Measurements from ENCODE around the gene SPNS3. TPM values are rescaled to one million over a fixed set of nuclear protein-coding genes. Genes with fewer than 3 reads are reported as not detected.

Gene SPNS3
- total and polyA plus RNA-seq, 2 of the 8 experiments (the other 6 are each of a cell fraction or from before 2014, with no cell fraction given), result not detected

DNA sequence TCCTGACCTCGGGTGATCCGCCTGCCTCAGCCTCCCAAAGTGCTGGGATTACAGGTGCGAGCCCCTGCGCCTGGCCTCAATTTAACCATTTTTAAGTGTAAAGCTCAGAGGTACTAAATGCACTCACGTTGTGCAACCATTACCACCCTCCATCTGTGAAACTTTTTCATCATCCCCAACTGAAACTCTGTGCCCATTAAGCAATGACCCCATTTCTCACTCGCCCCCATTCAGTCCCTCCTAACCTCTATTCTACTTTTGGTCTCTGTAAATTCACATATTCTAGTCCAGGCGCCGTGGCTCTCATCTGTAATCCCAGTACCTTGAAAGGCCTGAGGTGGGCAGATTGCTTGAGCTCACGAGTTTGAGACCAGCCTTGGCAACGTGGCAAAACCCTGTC is 8.3 kb upstream of the SPNS3 start:
- Histone ChIP-seq H3K56ac (replicated peaks; ENCODE audit: insufficient read length, low read depth, low read length) (no peak overlapping the region), H3K4ac (replicated peaks; ENCODE audit: insufficient read length, low read depth, low read length) (no peak overlapping the region), H2AK5ac (ENCODE audit: low read depth, low read length) (no peak overlapping the region), H3K9me3 (ENCODE audit: insufficient read depth in 2 of 2, low read depth in 1 of 2, low read length in 1 of 2) (no peaks in the 10 kb centered on the region), H3K27me3 (replicated peaks in 1 of 4; ENCODE audit: control insufficient read depth in 3 of 4, extremely low read depth in 1 of 4, insufficient read depth in 3 of 4, low read length in 3 of 4) (no peaks in the 10 kb centered on the region; a peak in 1 of 7 replicates), H3K4me2 (ENCODE audit: insufficient read depth in 1 of 2, low read depth in 2 of 2, low read length in 2 of 2) (no peak overlapping the region), H3K23ac (ENCODE audit: insufficient read length) (no peak overlapping the region), H4K8ac (ENCODE audit: extremely low read depth, insufficient read depth, low read length) (no peak overlapping the region), H3K79me1 (ENCODE audit: low read depth, low read length) (no peaks in the 10 kb centered on the region), H3K14ac (ENCODE audit: insufficient read length) (no peak overlapping the region), H3K36me3 (ENCODE audit: control insufficient read depth in 2 of 4, insufficient read depth in 4 of 4, low read length in 3 of 4) (no peaks in the 10 kb centered on the region), H4K91ac (replicated peaks; ENCODE audit: insufficient read length, low read length) (no peak overlapping the region), H3K4me3 (ENCODE audit: extremely low read depth in 1 of 4, insufficient read depth in 2 of 4, low read depth in 3 of 4, low read length in 4 of 4) (no peak overlapping the region), H2BK12ac (ENCODE audit: low read depth, low read length) (no peak overlapping the region), H2AFZ (ENCODE audit: low read length) (no peak overlapping the region), H4K5ac (ENCODE audit: insufficient read length, low read depth, low read length) (no peak overlapping the region), H3K79me2 (ENCODE audit: control insufficient read depth in 1 of 2, insufficient read depth in 2 of 2, low read length in 2 of 2) (no peaks in the 10 kb centered on the region), H2BK15ac (ENCODE audit: low read length) (no peak overlapping the region), H3K23me2 (ENCODE audit: low read depth, low read length) (no peaks in the 10 kb centered on the region), H4K20me1 (replicated peaks in 1 of 2; ENCODE audit: control insufficient read depth in 1 of 2, insufficient read depth in 2 of 2, low read length in 2 of 2) (no peaks in the 10 kb centered on the region), H3K27ac (ENCODE audit: low read depth, low read length) (no peak overlapping the region), H3K9ac (replicated peaks in 1 of 4; ENCODE audit: extremely low read depth in 1 of 4, low read depth in 3 of 4, low read length in 3 of 4) (no peak overlapping the region), H3K18ac (ENCODE audit: extremely low read depth, low read length) (no peak overlapping the region), H3K4me1 (replicated peaks in 1 of 4; ENCODE audit: control insufficient read depth in 3 of 4, insufficient read depth in 4 of 4, low read length in 3 of 4) (no peaks in the 10 kb centered on the region), H2BK5ac (ENCODE audit: low read depth, low read length) (no peak overlapping the region), H2BK20ac (ENCODE audit: low read length) (no peak overlapping the region), H2BK120ac (replicated peaks; ENCODE audit: low read depth, low read length) (no peak overlapping the region)
- 77% methylated on average over 10 of the region's 10 CpGs; no CpG with 5 or more reads in 1 of the 2 experiments for WGBS, 2 experiments (ENCODE audit: extremely low coverage in 1 of 2, insufficient coverage in 1 of 2, insufficient read length in 1 of 2, insufficient replicate concordance in 2 of 2, low coverage in 1 of 2, low lambda C conversion rate in 2 of 2, missing lambda C conversion rate in 1 of 2)
- no peak for TF ChIP-seq CREB1 (IDR thresholded peaks at IDR 0.05)
- TF ChIP-seq KDM1A (IDR thresholded peaks at IDR 0.05; ENCODE audit: borderline replicate concordance, low read length), result no peak
- TF ChIP-seq, protein P1, sequence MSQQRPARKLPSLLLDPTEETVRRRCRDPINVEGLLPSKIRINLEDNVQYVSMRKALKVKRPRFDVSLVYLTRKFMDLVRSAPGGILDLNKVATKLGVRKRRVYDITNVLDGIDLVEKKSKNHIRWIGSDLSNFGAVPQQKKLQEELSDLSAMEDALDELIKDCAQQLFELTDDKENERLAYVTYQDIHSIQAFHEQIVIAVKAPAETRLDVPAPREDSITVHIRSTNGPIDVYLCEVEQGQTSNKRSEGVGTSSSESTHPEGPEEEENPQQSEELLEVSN (IDR thresholded peaks at IDR 0.05), result no peak
- TF ChIP-seq ZNF274 (IDR thresholded peaks at IDR 0.05; ENCODE audit: borderline replicate concordance, extremely low read depth, low read length), result no peak
- TF ChIP-seq, protein P2, sequence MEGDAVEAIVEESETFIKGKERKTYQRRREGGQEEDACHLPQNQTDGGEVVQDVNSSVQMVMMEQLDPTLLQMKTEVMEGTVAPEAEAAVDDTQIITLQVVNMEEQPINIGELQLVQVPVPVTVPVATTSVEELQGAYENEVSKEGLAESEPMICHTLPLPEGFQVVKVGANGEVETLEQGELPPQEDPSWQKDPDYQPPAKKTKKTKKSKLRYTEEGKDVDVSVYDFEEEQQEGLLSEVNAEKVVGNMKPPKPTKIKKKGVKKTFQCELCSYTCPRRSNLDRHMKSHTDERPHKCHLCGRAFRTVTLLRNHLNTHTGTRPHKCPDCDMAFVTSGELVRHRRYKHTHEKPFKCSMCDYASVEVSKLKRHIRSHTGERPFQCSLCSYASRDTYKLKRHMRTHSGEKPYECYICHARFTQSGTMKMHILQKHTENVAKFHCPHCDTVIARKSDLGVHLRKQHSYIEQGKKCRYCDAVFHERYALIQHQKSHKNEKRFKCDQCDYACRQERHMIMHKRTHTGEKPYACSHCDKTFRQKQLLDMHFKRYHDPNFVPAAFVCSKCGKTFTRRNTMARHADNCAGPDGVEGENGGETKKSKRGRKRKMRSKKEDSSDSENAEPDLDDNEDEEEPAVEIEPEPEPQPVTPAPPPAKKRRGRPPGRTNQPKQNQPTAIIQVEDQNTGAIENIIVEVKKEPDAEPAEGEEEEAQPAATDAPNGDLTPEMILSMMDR (IDR thresholded peaks at IDR 0.05; ENCODE audit: control extremely low read depth in 1 of 3, insufficient read depth in 1 of 3, low read depth in 1 of 3, low read length in 3 of 3), result no peak
- CTCF ChIA-PET (ENCODE audit: partially characterized antibody), result interaction anchor here (1.2 kb wide), 1 partner anchor 10 kb away, joined by 3 read pairs; no protein-coding TSS in a partner anchor
- DNase-seq (ENCODE audit: low read depth in 1 of 2, low spot score in 2 of 2), result no peak
- POLR2A ChIA-PET (ENCODE audit: partially characterized antibody), result no interaction called here
- no peak for FAIRE-seq
